Fibroblast of mammary gland (primary cell): Measurements from ENCODE around the gene TENM4.

Source experiments
- DNase-seq: peaks from one replicate; pipeline ENCODE4 v3.0.0-alpha.2; 2010; ENCODE audit warnings: low read depth
- H3K4me3 ChIP-seq: 2 replicates; pipeline ENCODE4 v1.5.1; 2011; ENCODE audit warnings: low read depth, mild to moderate bottlenecking, low read length, moderate library complexity; ENCODE audit not compliant: control insufficient read depth
- TF ChIP-seq, protein P1 (sequence below): conservative IDR thresholded peaks from 2 replicates; pipeline ENCODE4 v1.5.1; 2011; ENCODE audit warnings: low read depth, low read length, inconsistent platforms; ENCODE audit not compliant: control insufficient read depth, insufficient read depth

TENM4 gene

GRCh38 chr11:78635814-78636506, 804.9 kb downstream of the TENM4 start:
- no peak for DNase-seq
- H3K4me3 ChIP-seq: no peak overlapping the region
- TF ChIP-seq, protein P1, sequence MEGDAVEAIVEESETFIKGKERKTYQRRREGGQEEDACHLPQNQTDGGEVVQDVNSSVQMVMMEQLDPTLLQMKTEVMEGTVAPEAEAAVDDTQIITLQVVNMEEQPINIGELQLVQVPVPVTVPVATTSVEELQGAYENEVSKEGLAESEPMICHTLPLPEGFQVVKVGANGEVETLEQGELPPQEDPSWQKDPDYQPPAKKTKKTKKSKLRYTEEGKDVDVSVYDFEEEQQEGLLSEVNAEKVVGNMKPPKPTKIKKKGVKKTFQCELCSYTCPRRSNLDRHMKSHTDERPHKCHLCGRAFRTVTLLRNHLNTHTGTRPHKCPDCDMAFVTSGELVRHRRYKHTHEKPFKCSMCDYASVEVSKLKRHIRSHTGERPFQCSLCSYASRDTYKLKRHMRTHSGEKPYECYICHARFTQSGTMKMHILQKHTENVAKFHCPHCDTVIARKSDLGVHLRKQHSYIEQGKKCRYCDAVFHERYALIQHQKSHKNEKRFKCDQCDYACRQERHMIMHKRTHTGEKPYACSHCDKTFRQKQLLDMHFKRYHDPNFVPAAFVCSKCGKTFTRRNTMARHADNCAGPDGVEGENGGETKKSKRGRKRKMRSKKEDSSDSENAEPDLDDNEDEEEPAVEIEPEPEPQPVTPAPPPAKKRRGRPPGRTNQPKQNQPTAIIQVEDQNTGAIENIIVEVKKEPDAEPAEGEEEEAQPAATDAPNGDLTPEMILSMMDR: no peak

GRCh38 chr11:78633516-78634310, 807.1 kb downstream of the TENM4 start:
- TF ChIP-seq, protein P1: no peak
- no peak overlapping the region for H3K4me3 ChIP-seq
- DNase-seq: no peak

GRCh38 chr11:78630561-78631303, 810.1 kb downstream of the TENM4 start:
- TF ChIP-seq, protein P1: peak; percentile 20
- no peak overlapping the region for H3K4me3 ChIP-seq
- no peak for DNase-seq

GRCh38 chr11:78630155-78630554, 810.7 kb downstream of the TENM4 start:
- TF ChIP-seq, protein P1: no peak
- H3K4me3 ChIP-seq: no peak overlapping the region
- DNase-seq: no peak

DNA sequence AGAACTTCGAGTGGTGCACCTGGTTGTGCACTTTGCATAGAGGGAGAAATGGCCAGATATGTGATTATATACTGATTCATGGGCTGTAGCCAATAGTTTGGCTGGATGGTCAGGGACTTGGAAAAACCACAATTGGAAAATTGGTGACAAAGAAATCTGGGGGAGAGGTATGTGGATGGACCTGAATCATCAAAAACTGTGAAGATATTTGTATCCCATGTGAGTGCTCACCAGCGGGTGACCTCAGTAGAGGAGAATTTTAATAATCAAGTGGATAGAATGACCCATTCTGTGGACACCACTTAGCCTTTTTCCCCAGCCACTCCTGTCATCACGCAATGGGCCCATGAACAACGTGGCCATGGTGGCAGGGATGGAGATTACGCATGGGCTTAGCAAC, 818.2 kb downstream of the TENM4 start:
- H3K4me3 ChIP-seq: no peak overlapping the region
- no peak for DNase-seq
- TF ChIP-seq, protein P1: no peak

DNA sequence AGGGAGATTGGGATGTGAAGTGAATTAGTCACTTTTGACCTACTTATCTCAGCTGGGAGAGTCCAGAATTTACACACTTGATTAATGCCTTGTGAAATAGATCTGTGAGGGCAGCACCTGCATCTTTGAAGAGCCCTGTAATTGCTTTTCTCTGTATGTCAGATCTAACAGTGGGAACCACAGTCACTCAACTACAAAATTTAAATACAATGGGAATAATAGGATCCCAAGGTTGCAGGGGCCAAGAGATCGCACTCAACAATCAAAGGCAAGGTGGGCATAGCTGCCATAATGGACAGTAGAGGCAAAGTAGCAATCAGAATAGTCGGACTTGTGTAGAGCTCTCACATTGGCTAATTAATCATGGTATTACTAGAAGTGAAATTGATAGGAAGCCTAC, 820.7 kb downstream of the TENM4 start:
- DNase-seq: no peak
- TF ChIP-seq, protein P1: no peak
- no peak overlapping the region for H3K4me3 ChIP-seq
